Endothelial cell of umbilical vein (primary cell): ENCODE results near the gene MAST4. TPM values are rescaled to one million over a fixed set of nuclear protein-coding genes. Genes with fewer than 3 reads are reported as not detected.

Experiments used
- BruUV-seq: library from RNA; stranded (reverse); fragments of 400-500 nt; replicated peaks from 2 replicates; lab custom pipeline; 2021; lab: Mats Ljungman, UMichigan
- CTCF ChIA-PET: fragments of 300-600, 350-600 bp; sonication (Branson Sonifier 250); formaldehyde crosslinking; loops from one replicate; lab custom pipeline; 2021; ENCODE audit warnings: antibody characterized with exemption, inconsistent platforms; lab: Charles Lee
- POLR2A ChIA-PET: fragments of 300-600, 350-600 bp; sonication (Branson Sonifier 250); formaldehyde crosslinking; loops from one replicate; lab custom pipeline; 2021; ENCODE audit warnings: antibody characterized with exemption, inconsistent platforms; lab: Charles Lee
- DNase-seq: peaks from one replicate; pipeline ENCODE4 v3.0.0-alpha.2; 2011; ENCODE audit warnings: low read depth, low spot score
- FAIRE-seq: peaks from 2 replicates; lab custom pipeline; 2011; peaks lifted over from hg19 to GRCh38; lab: Jason Lieb, UNC
- H2AFZ ChIP-seq: 2 replicates; pipeline ENCODE4 v1.6.0; 2012; ENCODE audit warnings: low read depth, low read length, control low read depth, inconsistent platforms
- H3K27ac ChIP-seq: 2 replicates; pipeline ENCODE4 v1.5.1; 2011; ENCODE audit warnings: low read depth, mild to moderate bottlenecking, control low read depth, low read length, moderate library complexity; ENCODE audit not compliant: insufficient read depth
- H3K27me3 ChIP-seq, 2 experiments: 2 replicates each; pipeline versions ENCODE4 v1.6.0 to v1.6.1; 2011; ENCODE audit warnings: low read length in 2 of 2, mixed read lengths in 1 of 2; ENCODE audit not compliant: control insufficient read depth in 2 of 2, insufficient read depth in 2 of 2
- H3K36me3 ChIP-seq, 2 experiments: 2 replicates in 1 of 2; 3 replicates in 1 of 2; pipeline ENCODE4 v1.5.1; 2011; ENCODE audit warnings: low read length in 2 of 2, mild to moderate bottlenecking in 1 of 2, moderate library complexity in 1 of 2; ENCODE audit not compliant: control insufficient read depth in 2 of 2, insufficient read depth in 2 of 2; ENCODE audit errors: extremely low read depth in 1 of 2
- H3K4me1 ChIP-seq: 3 replicates; pipeline ENCODE4 v1.5.1; 2011; ENCODE audit warnings: mild to moderate bottlenecking, low read length; ENCODE audit not compliant: control insufficient read depth, insufficient read depth; ENCODE audit errors: extremely low read depth
- H3K4me2 ChIP-seq: 2 replicates; pipeline ENCODE4 v1.6.1; 2011; ENCODE audit warnings: low read length, control low read depth, mixed read lengths; ENCODE audit not compliant: insufficient read depth
- H3K4me3 ChIP-seq, 3 experiments: fragments of 200-600 bp in 1 of 3; sonication (generic), shearing (Covaris generic) in 1 of 3; replicated peaks in 1 of 3; 2 replicates each; pipeline ENCODE4 v1.5.1; 2011 to 2016; ENCODE audit warnings: control low read depth in 3 of 3, low read length in 3 of 3, mild to moderate bottlenecking in 2 of 3, inconsistent platforms in 1 of 3, low read depth in 1 of 3, moderate library complexity in 1 of 3; ENCODE audit not compliant: insufficient read depth in 1 of 3
- H3K79me2 ChIP-seq: 2 replicates; pipeline ENCODE4 v1.6.0; 2012; ENCODE audit warnings: low read length, inconsistent platforms; ENCODE audit not compliant: control insufficient read depth, insufficient read depth
- H3K9ac ChIP-seq: replicated peaks from 2 replicates; pipeline ENCODE3; 2011; ENCODE audit warnings: low read length, control low read depth; ENCODE audit not compliant: insufficient read depth; ENCODE audit errors: extremely low read depth
- H3K9me1 ChIP-seq: replicated peaks from 3 replicates; pipeline ENCODE4 v1.6.0; 2011; ENCODE audit warnings: mild to moderate bottlenecking, low read length; ENCODE audit not compliant: control insufficient read depth, insufficient read depth; ENCODE audit errors: extremely low read depth
- H3K9me3 ChIP-seq: replicated peaks from 2 replicates; pipeline ENCODE4 v1.5.1; 2012; ENCODE audit warnings: low read length, inconsistent platforms; ENCODE audit not compliant: control insufficient read depth, insufficient read depth
- H4K20me1 ChIP-seq: replicated peaks from 2 replicates; pipeline ENCODE3; 2011; ENCODE audit warnings: mild to moderate bottlenecking, low read length; ENCODE audit not compliant: control insufficient read depth, insufficient read depth; ENCODE audit errors: extremely low read depth
- EZH2 ChIP-seq: IDR thresholded peaks from 2 replicates; pipeline ENCODE4 v1.6.1; 2012; ENCODE audit warnings: borderline replicate concordance, low read depth, mild to moderate bottlenecking, moderate library complexity, low read length, inconsistent platforms; ENCODE audit not compliant: severe bottlenecking
- FOS ChIP-seq: IDR thresholded peaks from 2 replicates; pipeline ENCODE4 v1.6.1; 2011; ENCODE audit warnings: mild to moderate bottlenecking, low read length, moderate library complexity, borderline replicate concordance; ENCODE audit not compliant: insufficient read depth
- GATA2 ChIP-seq: IDR thresholded peaks from 2 replicates; pipeline ENCODE4 v1.7.0; 2011; ENCODE audit warnings: low read depth, mild to moderate bottlenecking, moderate library complexity, mixed read lengths, low read length; ENCODE audit not compliant: insufficient read length, insufficient read depth
- JUN ChIP-seq: IDR thresholded peaks from 2 replicates; pipeline ENCODE4 v1.6.1; 2011; ENCODE audit warnings: borderline replicate concordance, low read depth; ENCODE audit not compliant: insufficient read length, insufficient read depth
- MYC ChIP-seq: IDR thresholded peaks from one replicate; pipeline ENCODE4 v1.6.1; 2011; ENCODE audit warnings: mild to moderate bottlenecking, low read depth, low read length
- POLR2A ChIP-seq: IDR thresholded peaks from 2 replicates; pipeline ENCODE4 v1.6.1; 2012; ENCODE audit warnings: low read depth, mild to moderate bottlenecking, control low read depth, low read length
- POLR2AphosphoS5 ChIP-seq: IDR thresholded peaks from 2 replicates; pipeline ENCODE4 v1.6.1; 2012; ENCODE audit warnings: low read depth, mild to moderate bottlenecking, control low read depth, low read length, moderate library complexity; ENCODE audit not compliant: insufficient read depth
- dilution Hi-C: fragments of 300-500 bp; cut with MboI; formaldehyde crosslinking; loops from one replicate; pipeline ENCODE4 v1.15.0; 2019; ENCODE audit warnings: low sequenced_read_pairs; ENCODE audit not compliant: extremely low pct_ligation_motif_present
- intact Hi-C: fragments of 100-400 bp; cut with micrococcal nuclease; formaldehyde crosslinking; loops from one replicate; pipeline ENCODE4 v1.10.0; 2022
- polyA plus RNA-seq, 4 experiments: library from polyadenylated mRNA; depleted of rRNA in 3 of 4; stranded (reverse) in 3 of 4; unstranded in 1 of 4; fragments of >200 nt; gene quantifications; 2 replicates each; pipeline versions ENCODE4 v1.2.1 to v1.2.3, GENCODE V29; 2011 to 2012; ENCODE audit warnings: missing spikeins in 1 of 4
- total RNA-seq: library from RNA; stranded (reverse); gene quantifications from 2 replicates; pipeline ENCODE4 v1.2.3, GENCODE V29; 2021
- TF ChIP-seq, protein P1 (sequence below), 2 donors: IDR thresholded peaks; 1 replicate in 1 of 2; 2 replicates in 1 of 2; pipeline ENCODE4 v1.5.1; 2011; ENCODE audit warnings: low read length in 2 of 2, mild to moderate bottlenecking in 2 of 2, moderate library complexity in 2 of 2, control low read depth in 1 of 2, inconsistent platforms in 1 of 2, low read depth in 1 of 2; ENCODE audit not compliant: insufficient read depth in 1 of 2; ENCODE audit errors: extremely low read depth in 1 of 2
- TF ChIP-seq, protein P2 (sequence below): IDR thresholded peaks from 2 replicates; pipeline ENCODE4 v1.6.1; 2011; ENCODE audit not compliant: insufficient read depth, insufficient read length

The MAST4 gene
- total and polyA plus RNA-seq, 2 donors (not counting 3 experiments of a cell fraction or from before 2014, with no cell fraction given), result 40.2 to 116 TPM

DNA sequence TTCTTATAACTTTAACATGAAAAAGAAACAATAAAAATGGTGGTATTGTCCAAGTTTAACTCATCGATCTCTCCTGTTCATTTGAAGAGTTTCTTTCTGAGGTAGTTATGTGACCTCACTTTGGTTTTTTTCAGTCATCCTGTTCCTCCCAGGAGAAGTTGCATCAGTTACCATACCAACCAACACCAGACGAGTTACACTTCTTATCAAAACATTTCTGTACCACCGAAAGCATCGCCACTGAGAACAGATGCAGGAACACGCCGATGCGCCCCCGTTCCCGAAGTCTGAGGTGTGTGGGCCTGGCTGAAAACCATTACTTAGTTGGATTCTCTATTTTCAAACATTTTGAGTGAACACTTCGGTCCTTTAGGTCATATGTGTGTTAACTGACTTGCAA, 504.1 kb downstream of the MAST4 start:
- no peak overlapping the region for H3K27ac ChIP-seq
- POLR2A ChIA-PET, result no interaction called here
- H3K36me3 ChIP-seq, result peaks cover 24 to 30% of the 10 kb centered on the region in 2 experiments
- TF ChIP-seq, protein P1, sequence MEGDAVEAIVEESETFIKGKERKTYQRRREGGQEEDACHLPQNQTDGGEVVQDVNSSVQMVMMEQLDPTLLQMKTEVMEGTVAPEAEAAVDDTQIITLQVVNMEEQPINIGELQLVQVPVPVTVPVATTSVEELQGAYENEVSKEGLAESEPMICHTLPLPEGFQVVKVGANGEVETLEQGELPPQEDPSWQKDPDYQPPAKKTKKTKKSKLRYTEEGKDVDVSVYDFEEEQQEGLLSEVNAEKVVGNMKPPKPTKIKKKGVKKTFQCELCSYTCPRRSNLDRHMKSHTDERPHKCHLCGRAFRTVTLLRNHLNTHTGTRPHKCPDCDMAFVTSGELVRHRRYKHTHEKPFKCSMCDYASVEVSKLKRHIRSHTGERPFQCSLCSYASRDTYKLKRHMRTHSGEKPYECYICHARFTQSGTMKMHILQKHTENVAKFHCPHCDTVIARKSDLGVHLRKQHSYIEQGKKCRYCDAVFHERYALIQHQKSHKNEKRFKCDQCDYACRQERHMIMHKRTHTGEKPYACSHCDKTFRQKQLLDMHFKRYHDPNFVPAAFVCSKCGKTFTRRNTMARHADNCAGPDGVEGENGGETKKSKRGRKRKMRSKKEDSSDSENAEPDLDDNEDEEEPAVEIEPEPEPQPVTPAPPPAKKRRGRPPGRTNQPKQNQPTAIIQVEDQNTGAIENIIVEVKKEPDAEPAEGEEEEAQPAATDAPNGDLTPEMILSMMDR (IDR thresholded peaks at IDR 0.05; ENCODE audit: extremely low read depth in 1 of 2, insufficient read depth in 1 of 2, low read depth in 1 of 2, low read length in 2 of 2), result no peak
- TF ChIP-seq JUN (no peak), FOS (no peak), POLR2A (no peak), GATA2 (no peak), MYC (no peak), POLR2AphosphoS5 (no peak), EZH2 (no peak)
- TF ChIP-seq, protein P2, sequence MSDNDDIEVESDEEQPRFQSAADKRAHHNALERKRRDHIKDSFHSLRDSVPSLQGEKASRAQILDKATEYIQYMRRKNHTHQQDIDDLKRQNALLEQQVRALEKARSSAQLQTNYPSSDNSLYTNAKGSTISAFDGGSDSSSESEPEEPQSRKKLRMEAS, result no peak
- FAIRE-seq, result no peak
- no peaks in the 10 kb centered on the region for H4K20me1 ChIP-seq
- no peaks in the 10 kb centered on the region for H3K9me1 ChIP-seq
- peaks cover 3% of the 10 kb centered on the region for H3K4me1 ChIP-seq
- no peaks in the 10 kb centered on the region for H3K9me3 ChIP-seq
- CTCF ChIA-PET, result no interaction called here
- no TSS peak for BruUV-seq
- no peaks in the 10 kb centered on the region for H3K27me3 ChIP-seq
- no peak for DNase-seq
- intact Hi-C loops, result no loop called here
- no peak overlapping the region for H2AFZ ChIP-seq
- no peak overlapping the region for H3K4me2 ChIP-seq
- H3K4me3 ChIP-seq, result no peak overlapping the region
- no peaks in the 10 kb centered on the region for H3K79me2 ChIP-seq
- no peak overlapping the region for H3K9ac ChIP-seq
- dilution Hi-C loops, result no loop called here
